Caco-2 (cell line): ENCODE measurements around the gene TMTC2. TPM values are rescaled to one million over a fixed set of nuclear protein-coding genes. Genes with fewer than 3 reads are reported as not detected.

ENCODE experiments used
- BruUV-seq: library from RNA; stranded (reverse); fragments of 400-500 nt; replicated peaks from 2 replicates; lab custom pipeline; 2021; lab: Mats Ljungman, UMichigan
- CTCF ChIA-PET: fragments of 300-600 bp; sonication (Branson Sonifier 250); formaldehyde crosslinking; loops from one replicate; lab custom pipeline; 2022; ENCODE audit warnings: antibody characterized with exemption; lab: Charles Lee
- POLR2A ChIA-PET: fragments of 300-600 bp; sonication (Branson Sonifier 250); formaldehyde crosslinking; loops from one replicate; lab custom pipeline; 2022; ENCODE audit warnings: antibody characterized with exemption; lab: Charles Lee
- DNase-seq, 2 experiments: peaks; one replicate each; pipeline versions ENCODE4 v3.0.0 to v3.0.0-alpha.2; 2020 to 2022
- H3K27me3 ChIP-seq: replicated peaks from 2 replicates; pipeline ENCODE4 v1.6.0; 2011; ENCODE audit warnings: low read length; ENCODE audit not compliant: control insufficient read depth, insufficient read depth
- H3K36me3 ChIP-seq: 2 replicates; pipeline ENCODE4 v1.5.1; 2011; ENCODE audit warnings: low read length; ENCODE audit not compliant: control insufficient read depth, insufficient read depth
- H3K4me1 ChIP-seq: fragments of 250-450 bp; sonication (Bioruptor Pico); 2 replicates; pipeline ENCODE4 v1.5.1; 2020; ENCODE audit warnings: mild to moderate bottlenecking
- H3K4me3 ChIP-seq: 2 replicates; pipeline ENCODE4 v1.5.1; 2011; ENCODE audit warnings: low read depth, mild to moderate bottlenecking, control low read depth, low read length
- H3K9me3 ChIP-seq: fragments of 250-450 bp; sonication (Bioruptor Pico); 2 replicates; pipeline ENCODE4 v1.5.1; 2020; ENCODE audit warnings: mild to moderate bottlenecking, moderate library complexity
- H3K27ac Mint-ChIP-seq: one replicate; pipeline ENCODE4 v1.8.0; 2022; ENCODE audit warnings: mixed read lengths; ENCODE audit not compliant: unreplicated experiment
- H3K27me3 Mint-ChIP-seq: one replicate; pipeline ENCODE4 v1.8.0; 2022; ENCODE audit warnings: mixed read lengths; ENCODE audit not compliant: insufficient read depth, unreplicated experiment
- H3K36me3 Mint-ChIP-seq: one replicate; pipeline ENCODE4 v1.8.0; 2022; ENCODE audit warnings: mild to moderate bottlenecking, mixed read lengths; ENCODE audit not compliant: insufficient read depth, unreplicated experiment
- H3K4me1 Mint-ChIP-seq: one replicate; pipeline ENCODE4 v1.8.0; 2022; ENCODE audit warnings: low read depth, mixed read lengths; ENCODE audit not compliant: unreplicated experiment
- H3K4me3 Mint-ChIP-seq: one replicate; pipeline ENCODE4 v1.8.0; 2022; ENCODE audit warnings: mild to moderate bottlenecking, moderate library complexity, mixed read lengths; ENCODE audit not compliant: unreplicated experiment
- H3K9me3 Mint-ChIP-seq: one replicate; pipeline ENCODE4 v1.8.0; 2022; ENCODE audit warnings: mixed read lengths; ENCODE audit not compliant: unreplicated experiment
- intact Hi-C: fragments of 100-400 bp; cut with micrococcal nuclease; formaldehyde crosslinking; loops from one replicate; pipeline ENCODE4 v1.10.0; 2022; ENCODE audit not compliant: unreplicated experiment
- total RNA-seq: library from RNA; stranded (reverse); gene quantifications from 2 replicates; pipeline ENCODE4 v1.2.3, GENCODE V29; 2022
- TF ChIP-seq, protein P1 (sequence below), 2 experiments: fragments of 200-600 bp in 1 of 2; IDR thresholded peaks; 1 replicate in 1 of 2; 2 replicates in 1 of 2; pipeline versions ENCODE4 v1.5.1 to v1.8.0; 2011 to 2022; ENCODE audit warnings: antibody characterized with exemption in 1 of 2, control low read depth in 1 of 2, inconsistent platforms in 1 of 2, low read depth in 1 of 2, low read length in 1 of 2, mild to moderate bottlenecking in 1 of 2, moderate library complexity in 1 of 2; ENCODE audit not compliant: insufficient read depth in 1 of 2, severe bottlenecking in 1 of 2, unreplicated experiment in 1 of 2

Gene TMTC2
- total RNA-seq, 1 experiment from 2014 or later = 2.2 TPM

DNA sequence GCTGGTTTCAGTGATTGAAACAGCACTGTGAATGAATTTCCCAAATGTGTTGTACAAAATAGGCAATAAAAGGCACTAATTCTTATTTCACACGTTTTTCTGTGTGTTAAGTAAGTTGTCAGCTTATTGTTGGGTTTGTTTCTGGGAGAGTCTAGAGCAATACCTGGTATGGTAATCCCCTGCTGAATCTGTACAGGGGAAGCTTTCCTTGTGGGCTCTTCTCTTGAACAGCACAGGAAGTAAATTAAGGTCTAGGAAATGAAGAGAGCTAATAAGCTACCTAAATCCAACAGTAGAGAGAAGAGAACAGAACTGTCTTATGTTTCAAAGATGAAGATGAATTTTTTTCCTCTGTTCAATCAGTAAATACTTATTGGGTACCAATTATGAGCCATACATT, 406.7 kb downstream of the TMTC2 start:
- no TSS peak for BruUV-seq
- H3K27me3 Mint-ChIP-seq = no peaks in the 10 kb centered on the region
- intact Hi-C loops = no loop called here
- H3K27me3 ChIP-seq = no peaks in the 10 kb centered on the region
- DNase-seq = no peak
- TF ChIP-seq, protein P1, sequence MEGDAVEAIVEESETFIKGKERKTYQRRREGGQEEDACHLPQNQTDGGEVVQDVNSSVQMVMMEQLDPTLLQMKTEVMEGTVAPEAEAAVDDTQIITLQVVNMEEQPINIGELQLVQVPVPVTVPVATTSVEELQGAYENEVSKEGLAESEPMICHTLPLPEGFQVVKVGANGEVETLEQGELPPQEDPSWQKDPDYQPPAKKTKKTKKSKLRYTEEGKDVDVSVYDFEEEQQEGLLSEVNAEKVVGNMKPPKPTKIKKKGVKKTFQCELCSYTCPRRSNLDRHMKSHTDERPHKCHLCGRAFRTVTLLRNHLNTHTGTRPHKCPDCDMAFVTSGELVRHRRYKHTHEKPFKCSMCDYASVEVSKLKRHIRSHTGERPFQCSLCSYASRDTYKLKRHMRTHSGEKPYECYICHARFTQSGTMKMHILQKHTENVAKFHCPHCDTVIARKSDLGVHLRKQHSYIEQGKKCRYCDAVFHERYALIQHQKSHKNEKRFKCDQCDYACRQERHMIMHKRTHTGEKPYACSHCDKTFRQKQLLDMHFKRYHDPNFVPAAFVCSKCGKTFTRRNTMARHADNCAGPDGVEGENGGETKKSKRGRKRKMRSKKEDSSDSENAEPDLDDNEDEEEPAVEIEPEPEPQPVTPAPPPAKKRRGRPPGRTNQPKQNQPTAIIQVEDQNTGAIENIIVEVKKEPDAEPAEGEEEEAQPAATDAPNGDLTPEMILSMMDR (IDR thresholded peaks at IDR 0.05; ENCODE audit: insufficient read depth in 1 of 2, low read depth in 1 of 2, low read length in 1 of 2, severe bottlenecking in 1 of 2, unreplicated experiment in 1 of 2) = no peak
- no peaks in the 10 kb centered on the region for H3K9me3 Mint-ChIP-seq
- no peaks in the 10 kb centered on the region for H3K36me3 ChIP-seq
- H3K4me3 ChIP-seq = no peak overlapping the region
- no peaks in the 10 kb centered on the region for H3K36me3 Mint-ChIP-seq
- H3K4me1 ChIP-seq = no peaks in the 10 kb centered on the region
- ChIA-PET POLR2A (no interaction called here), CTCF (no interaction called here)
- no peak overlapping the region for H3K27ac Mint-ChIP-seq
- H3K4me3 Mint-ChIP-seq = no peak overlapping the region
- no peaks in the 10 kb centered on the region for H3K9me3 ChIP-seq
- no peaks in the 10 kb centered on the region for H3K4me1 Mint-ChIP-seq

DNA sequence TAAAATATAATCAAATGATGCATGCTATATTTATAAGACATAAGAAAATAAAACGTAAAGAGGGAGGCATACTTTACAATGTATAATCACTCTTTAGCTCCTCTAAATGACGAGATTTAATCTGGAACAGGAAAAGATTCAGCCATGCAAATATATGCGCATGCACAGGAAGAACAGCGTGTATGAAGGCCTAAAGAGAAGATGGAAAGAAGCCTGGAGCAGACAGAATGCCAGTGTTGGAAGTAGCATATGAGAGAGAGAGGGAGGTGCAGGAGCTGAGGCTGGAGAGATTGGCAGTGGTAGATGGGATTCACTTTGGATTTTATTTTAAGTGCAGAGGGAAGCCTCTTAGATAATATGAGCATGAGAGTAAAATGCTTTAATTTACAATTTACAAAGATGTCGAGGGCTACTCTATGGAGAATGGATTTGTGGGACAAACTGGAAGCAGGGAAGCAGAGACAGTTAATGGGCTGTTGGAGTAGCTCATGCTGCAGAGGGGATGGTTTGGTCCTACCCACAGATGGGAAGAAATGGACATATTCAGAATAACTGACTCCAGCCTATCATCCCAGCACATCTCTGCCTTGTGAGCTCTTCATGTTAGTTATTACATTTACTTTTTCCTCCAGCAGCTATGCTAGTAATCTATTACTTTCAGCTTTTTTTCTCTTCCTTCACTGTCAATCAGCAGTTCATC, 411.1 kb downstream of the TMTC2 start:
- H3K4me3 ChIP-seq = no peak overlapping the region
- Mint-ChIP-seq H3K4me1 (no peaks in the 10 kb centered on the region), H3K27ac (no peak overlapping the region), H3K36me3 (no peaks in the 10 kb centered on the region), H3K27me3 (no peaks in the 10 kb centered on the region), H3K9me3 (no peaks in the 10 kb centered on the region), H3K4me3 (no peak overlapping the region)
- no peak for DNase-seq
- intact Hi-C loops = no loop called here
- TF ChIP-seq, protein P1 (IDR thresholded peaks at IDR 0.05; ENCODE audit: insufficient read depth in 1 of 2, low read depth in 1 of 2, low read length in 1 of 2, severe bottlenecking in 1 of 2, unreplicated experiment in 1 of 2) = no peak
- BruUV-seq = no TSS peak
- POLR2A ChIA-PET = no interaction called here
- H3K36me3 ChIP-seq = no peaks in the 10 kb centered on the region
- no peaks in the 10 kb centered on the region for H3K27me3 ChIP-seq
- CTCF ChIA-PET = no interaction called here
- H3K4me1 ChIP-seq = no peaks in the 10 kb centered on the region
- H3K9me3 ChIP-seq = no peaks in the 10 kb centered on the region

DNA sequence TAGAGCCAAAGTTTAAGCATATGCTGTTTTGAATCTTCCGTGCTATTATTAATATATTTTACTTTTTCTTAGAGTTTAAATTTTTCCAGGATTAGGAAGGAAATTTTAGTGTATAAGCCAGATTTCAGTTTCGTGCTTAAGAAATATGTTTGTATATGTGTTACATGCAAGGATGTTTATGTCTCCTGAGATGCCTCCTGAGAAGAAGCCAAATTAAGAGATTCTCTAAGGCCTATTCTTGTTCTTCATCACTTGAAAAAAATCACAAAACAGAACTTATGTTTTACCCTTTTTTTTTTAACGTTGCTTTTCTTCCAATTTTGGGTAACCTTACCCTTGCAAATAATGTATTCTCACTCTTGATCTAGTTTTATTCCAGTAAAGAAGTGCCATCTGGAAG, 412.7 kb downstream of the TMTC2 start:
- H3K27me3 Mint-ChIP-seq = no peaks in the 10 kb centered on the region
- Histone ChIP-seq H3K36me3 (no peaks in the 10 kb centered on the region), H3K4me1 (no peaks in the 10 kb centered on the region), H3K9me3 (no peaks in the 10 kb centered on the region), H3K4me3 (no peak overlapping the region), H3K27me3 (no peaks in the 10 kb centered on the region)
- CTCF ChIA-PET = no interaction called here
- no peaks in the 10 kb centered on the region for H3K9me3 Mint-ChIP-seq
- no peaks in the 10 kb centered on the region for H3K36me3 Mint-ChIP-seq
- H3K4me1 Mint-ChIP-seq = no peaks in the 10 kb centered on the region
- POLR2A ChIA-PET = no interaction called here
- intact Hi-C loops = no loop called here
- H3K27ac Mint-ChIP-seq = no peak overlapping the region
- DNase-seq = no peak
- BruUV-seq = no TSS peak
- H3K4me3 Mint-ChIP-seq = no peak overlapping the region
- TF ChIP-seq, protein P1 (IDR thresholded peaks at IDR 0.05; ENCODE audit: insufficient read depth in 1 of 2, low read depth in 1 of 2, low read length in 1 of 2, severe bottlenecking in 1 of 2, unreplicated experiment in 1 of 2) = no peak
